WTC11 (cell line): Measurements from ENCODE around the gene EPS8L1. TPM values are rescaled to one million over a fixed set of nuclear protein-coding genes. Genes with fewer than 3 reads are reported as not detected.
A peak's percentile ranks its signal among the peaks of the same experiment; 100 is the strongest.
"Not testable (repeated sequence)": the region's sequence is repeated elsewhere in the genome, so short reads cannot be mapped to it uniquely, and the experiment has no call there.

Experiments used
- ATAC-seq: fragments of 200-7000 bp; cut with Tn5 transposase; 2 replicates; pipeline ENCODE4 v1.10.0; 2021; ENCODE audit warnings: mild to moderate bottlenecking, moderate library complexity
- CTCF ChIA-PET: fragments of 300-600 bp; sonication (Branson Sonifier 250); formaldehyde crosslinking; loops from one replicate; lab custom pipeline; 2021; ENCODE audit warnings: antibody characterized with exemption; lab: Charles Lee
- POLR2A ChIA-PET: fragments of 350-600 bp; sonication (Branson Sonifier 250); formaldehyde crosslinking; loops from one replicate; lab custom pipeline; 2021; ENCODE audit warnings: antibody characterized with exemption; lab: Charles Lee
- DNase-seq: peaks from one replicate; pipeline ENCODE4 v3.0.0; 2021; ENCODE audit warnings: low spot score
- H3K27ac Mint-ChIP-seq: 2 replicates; pipeline ENCODE4 v1.8.0; 2021; ENCODE audit warnings: mixed read lengths
- H3K27me3 Mint-ChIP-seq: 2 replicates; pipeline ENCODE4 v1.8.0; 2021; ENCODE audit warnings: low read depth, mild to moderate bottlenecking, moderate library complexity, mixed read lengths
- H3K36me3 Mint-ChIP-seq: 2 replicates; pipeline ENCODE4 v1.8.0; 2021; ENCODE audit warnings: mixed read lengths
- H3K4me1 Mint-ChIP-seq: 2 replicates; pipeline ENCODE4 v1.8.0; 2022; ENCODE audit warnings: mixed read lengths
- H3K4me3 Mint-ChIP-seq: 2 replicates; pipeline ENCODE4 v1.8.0; 2021; ENCODE audit warnings: mild to moderate bottlenecking, moderate library complexity, mixed read lengths
- H3K9me3 Mint-ChIP-seq: 2 replicates; pipeline ENCODE4 v1.8.0; 2021; ENCODE audit warnings: mixed read lengths
- ATF1 ChIP-seq: sonication (generic); formaldehyde crosslinking; IDR thresholded peaks from 2 replicates; pipeline ENCODE4 v1.8.1; 2023; ENCODE audit warnings: mild to moderate bottlenecking, moderate library complexity, missing genetic modification reagents
- CBFB ChIP-seq: sonication (generic); formaldehyde crosslinking; IDR thresholded peaks from 2 replicates; pipeline ENCODE4 v1.8.1; 2022; ENCODE audit warnings: mild to moderate bottlenecking, low read depth, missing genetic modification reagents
- E2F5 ChIP-seq: sonication (generic); formaldehyde crosslinking; IDR thresholded peaks from 2 replicates; pipeline ENCODE4 v1.8.1; 2022; ENCODE audit warnings: mild to moderate bottlenecking, moderate library complexity, missing genetic modification reagents
- ELF4 ChIP-seq: sonication (generic); formaldehyde crosslinking; IDR thresholded peaks from 2 replicates; pipeline ENCODE4 v1.8.1; 2022; ENCODE audit warnings: low read depth, mild to moderate bottlenecking, moderate library complexity, missing genetic modification reagents
- ESRRA ChIP-seq: sonication (generic); formaldehyde crosslinking; IDR thresholded peaks from 2 replicates; pipeline ENCODE4 v1.8.1; 2022; ENCODE audit warnings: mild to moderate bottlenecking, missing genetic modification reagents, borderline replicate concordance
- FOXP1 ChIP-seq: sonication (generic); formaldehyde crosslinking; IDR thresholded peaks from 2 replicates; pipeline ENCODE4 v1.8.0; 2022; ENCODE audit warnings: missing genetic modification reagents, mild to moderate bottlenecking, moderate library complexity, borderline replicate concordance
- HMGA2 ChIP-seq: fragments of 250-450 bp; sonication (Bioruptor Pico); IDR thresholded peaks from 2 replicates; pipeline ENCODE4 v1.4.0; 2021; ENCODE audit warnings: mild to moderate bottlenecking, moderate library complexity
- IRF2 ChIP-seq: sonication (generic); formaldehyde crosslinking; IDR thresholded peaks from 2 replicates; pipeline ENCODE4 v1.8.0; 2022; ENCODE audit warnings: low read depth, missing genetic modification reagents, borderline replicate concordance
- JUN ChIP-seq: sonication (generic); formaldehyde crosslinking; IDR thresholded peaks from 2 replicates; pipeline ENCODE4 v1.8.0; 2023; ENCODE audit warnings: mild to moderate bottlenecking, missing genetic modification reagents
- KAT7 ChIP-seq: sonication (generic); formaldehyde crosslinking; IDR thresholded peaks from 2 replicates; pipeline ENCODE4 v1.8.1; 2023; ENCODE audit warnings: missing genetic modification reagents, mild to moderate bottlenecking, borderline replicate concordance
- NFATC4 ChIP-seq: fragments of 250-450 bp; sonication (Bioruptor Pico); IDR thresholded peaks from 2 replicates; pipeline ENCODE4 v1.9.0; 2021; ENCODE audit warnings: mild to moderate bottlenecking
- NFYB ChIP-seq: sonication (generic); formaldehyde crosslinking; conservative IDR thresholded peaks from 2 replicates; pipeline ENCODE4 v1.8.0; 2022; ENCODE audit warnings: low read depth, missing genetic modification reagents
- RELA ChIP-seq: sonication (generic); formaldehyde crosslinking; IDR thresholded peaks from 2 replicates; pipeline ENCODE4 v1.8.1; 2022; ENCODE audit warnings: missing genetic modification reagents, mild to moderate bottlenecking, borderline replicate concordance
- SMAD4 ChIP-seq: sonication (generic); formaldehyde crosslinking; IDR thresholded peaks from 2 replicates; pipeline ENCODE4 v1.8.0; 2022; ENCODE audit warnings: mild to moderate bottlenecking, missing genetic modification reagents
- TEAD1 ChIP-seq: sonication (generic); formaldehyde crosslinking; IDR thresholded peaks from 2 replicates; pipeline ENCODE4 v1.8.0; 2022; ENCODE audit warnings: mild to moderate bottlenecking, missing genetic modification reagents
- ZNF263 ChIP-seq: sonication (generic); formaldehyde crosslinking; IDR thresholded peaks from 2 replicates; pipeline ENCODE4 v1.8.1; 2022; ENCODE audit warnings: low read depth, mild to moderate bottlenecking, moderate library complexity, missing genetic modification reagents
- ZNF317 ChIP-seq: sonication (generic); formaldehyde crosslinking; IDR thresholded peaks from 2 replicates; pipeline ENCODE4 v1.8.1; 2023; ENCODE audit warnings: low read depth, mild to moderate bottlenecking, moderate library complexity, missing genetic modification reagents, borderline replicate concordance
- ZNF425 ChIP-seq: fragments of 250-450 bp; sonication (Bioruptor Pico); conservative IDR thresholded peaks from 2 replicates; pipeline ENCODE4 v1.9.0; 2021; ENCODE audit warnings: mild to moderate bottlenecking
- ZNF512 ChIP-seq: sonication (generic); formaldehyde crosslinking; IDR thresholded peaks from 2 replicates; pipeline ENCODE4 v1.8.1; 2022; ENCODE audit warnings: missing genetic modification reagents, borderline replicate concordance
- ZNF671 ChIP-seq: fragments of 250-450 bp; sonication (Bioruptor Pico); IDR thresholded peaks from 2 replicates; pipeline ENCODE4 v1.8.0; 2021; ENCODE audit warnings: mild to moderate bottlenecking
- total RNA-seq: library from RNA; stranded (reverse); gene quantifications from 3 replicates; pipeline ENCODE4 v1.2.3, GENCODE V29; 2021
- TF ChIP-seq, protein P1 (sequence below): sonication (generic); formaldehyde crosslinking; IDR thresholded peaks from 2 replicates; pipeline ENCODE4 v1.8.0; 2023; ENCODE audit warnings: missing genetic modification reagents

The EPS8L1 gene
- total RNA-seq, 1 experiment from 2014 or later = 38.9 TPM

DNA sequence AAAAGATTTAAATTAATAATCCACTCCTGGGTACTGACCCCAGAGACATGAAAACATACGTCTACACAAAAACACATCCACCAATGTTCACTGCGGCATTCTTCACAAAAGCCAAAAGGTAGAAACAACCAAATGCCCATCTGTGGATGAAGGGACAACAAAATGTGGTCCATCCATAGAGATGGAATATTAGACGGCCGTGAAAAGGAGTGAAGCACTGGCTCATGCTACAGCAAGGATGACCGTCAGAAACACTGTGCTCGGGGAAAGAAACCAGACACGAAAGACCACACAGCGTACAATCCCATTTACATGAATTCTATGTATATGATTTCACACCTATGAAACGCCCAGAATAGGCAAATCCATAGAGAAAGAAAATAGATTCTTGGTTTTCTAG is 18.8 kb upstream of the EPS8L1 start (continued):
- no peak for TF ChIP-seq IRF2 (CRISPR knock-in tag)
- no peak for TF ChIP-seq CBFB (CRISPR knock-in tag)

- CTCF ChIA-PET = interaction anchor here (1.8 kb wide), 1 partner anchor 178 kb away, joined by 9 read pairs; no protein-coding TSS in a partner anchor
Observed at GRCh38 chr19:55058781-55059610, 16.7 kb upstream of the EPS8L1 start.

DNA sequence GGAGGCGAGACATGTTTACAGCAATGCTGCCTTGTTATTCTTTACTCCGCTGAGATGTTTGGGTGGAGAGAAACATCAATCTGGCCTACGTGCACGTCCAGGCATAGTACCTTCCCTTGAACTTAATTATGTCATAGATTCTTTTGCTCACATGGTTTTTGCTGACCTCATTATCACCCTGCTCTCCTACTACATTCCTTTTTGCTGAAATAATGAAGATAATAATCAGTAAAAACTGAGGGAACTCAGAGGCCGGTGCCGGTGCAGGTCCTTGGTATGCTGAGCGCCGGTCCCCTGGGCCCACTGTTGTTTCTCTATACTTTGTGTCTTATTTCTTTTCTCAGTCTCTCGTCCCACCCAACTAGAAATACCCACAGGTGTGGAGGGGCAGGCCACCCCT is 15.4 kb upstream of the EPS8L1 start:
- H3K4me1 Mint-ChIP-seq, H3K4me3 Mint-ChIP-seq, H3K27ac Mint-ChIP-seq, DNase-seq, ATAC-seq, H3K9me3 Mint-ChIP-seq, POLR2A ChIA-PET: not testable (repeated sequence)
- Mint-ChIP-seq H3K27me3 (peaks cover 19% of the 10 kb centered on the region), H3K36me3 (peaks cover 40% of the 10 kb centered on the region)
- CTCF ChIA-PET = interaction anchor here (0.8 to 3.2 kb wide), 2 partner anchors 20 to 179 kb away, joined by 3 to 31 read pairs; no protein-coding TSS in a partner anchor

More at GRCh38 chr19:55058781-55059610, 16.7 kb upstream of the EPS8L1 start:
- TF ChIP-seq NFATC4 (0 out of 2 replicates have a peak, but pooled peaks have one; percentile 20), KAT7 (CRISPR knock-in tag) (no peak)
- POLR2A ChIA-PET = interaction anchor here (0.5 kb wide), 1 partner anchor 13 kb away, joined by 5 read pairs; no protein-coding TSS in a partner anchor
- peak overlapping the region; percentile 57; the same call in 1 of the 2 replicates for H3K27ac Mint-ChIP-seq
- H3K27me3 Mint-ChIP-seq = peaks cover 8% of the 10 kb centered on the region
- H3K9me3 Mint-ChIP-seq = peaks cover 5% of the 10 kb centered on the region; the same call in 1 of the 2 replicates
- ATAC-seq = no peak
- H3K4me3 Mint-ChIP-seq = no peak overlapping the region
- peaks cover 6% of the 10 kb centered on the region for H3K4me1 Mint-ChIP-seq
- H3K36me3 Mint-ChIP-seq = peaks cover 51% of the 10 kb centered on the region
- no peak for DNase-seq

DNA sequence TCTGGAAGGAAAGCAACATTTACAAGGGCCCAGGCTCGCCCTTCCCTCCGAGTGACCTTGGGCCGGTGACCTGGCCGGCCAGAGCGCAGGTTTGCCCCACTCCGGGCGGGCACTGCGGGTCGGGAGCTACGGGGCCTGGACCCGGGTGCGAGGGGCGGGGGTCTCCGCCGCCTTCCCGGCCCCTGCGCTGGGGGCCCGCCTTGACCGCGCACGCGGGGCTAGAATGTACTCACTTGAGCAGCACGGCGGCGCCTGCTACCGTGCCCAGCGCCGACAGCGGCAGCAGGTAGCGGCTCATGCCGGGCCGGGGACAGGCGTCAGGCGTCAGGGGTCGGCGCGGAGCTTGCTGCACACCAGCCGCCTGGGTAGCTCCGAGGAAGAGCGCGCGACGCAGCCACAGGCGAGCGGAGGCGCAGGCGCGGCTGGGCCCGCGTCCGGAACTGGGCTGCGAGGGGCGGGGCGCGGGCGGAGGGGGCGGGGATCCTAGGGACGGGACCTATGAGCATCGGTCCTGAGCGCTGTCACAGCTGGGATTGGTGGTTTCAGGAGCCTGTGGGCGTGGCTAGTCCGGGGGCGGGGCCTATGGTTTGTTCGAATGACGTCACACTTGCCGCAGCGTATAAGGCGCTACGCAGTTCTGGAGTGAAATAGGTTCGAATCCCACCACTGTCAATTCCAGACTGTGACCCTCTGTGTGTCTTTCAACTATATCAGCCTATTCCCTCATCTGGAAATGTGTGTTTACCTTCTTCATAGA is 12.8 kb upstream of the EPS8L1 start, which contains the start of gene RDH13:
Gene RDH13, minus strand, starts transcription at position 414 of the 757 bp plus-strand sequence. Its CDS starts 116 bp downstream, at position 298.
- Mint-ChIP-seq H3K4me3 (peak within 1 kb of the TSS; percentile 97), H3K27me3 (peaks cover 46% of the 10 kb centered on the region)
- TF ChIP-seq ZNF425 (no peak), ATF1 (CRISPR knock-in tag) (no peak), NFYB (CRISPR knock-in tag) (peak; percentile 67), ZNF671 (CRISPR knock-in tag) (no peak), JUN (CRISPR knock-in tag) (no peak), SMAD4 (CRISPR knock-in tag) (no peak), ZNF263 (CRISPR knock-in tag) (no peak), HMGA2 (CRISPR knock-in tag) (no peak), E2F5 (peak; percentile 75; the same call in 1 of the 2 replicates), TEAD1 (CRISPR knock-in tag) (no peak), RELA (CRISPR knock-in tag) (no peak), ZNF512 (CRISPR knock-in tag) (no peak), ESRRA (peak; percentile 79; the same call in 1 of the 2 replicates), ZNF317 (CRISPR knock-in tag) (no peak), ELF4 (CRISPR knock-in tag) (no peak), FOXP1 (no peak; the same call in 1 of the 2 replicates)
- TF ChIP-seq, protein P1, sequence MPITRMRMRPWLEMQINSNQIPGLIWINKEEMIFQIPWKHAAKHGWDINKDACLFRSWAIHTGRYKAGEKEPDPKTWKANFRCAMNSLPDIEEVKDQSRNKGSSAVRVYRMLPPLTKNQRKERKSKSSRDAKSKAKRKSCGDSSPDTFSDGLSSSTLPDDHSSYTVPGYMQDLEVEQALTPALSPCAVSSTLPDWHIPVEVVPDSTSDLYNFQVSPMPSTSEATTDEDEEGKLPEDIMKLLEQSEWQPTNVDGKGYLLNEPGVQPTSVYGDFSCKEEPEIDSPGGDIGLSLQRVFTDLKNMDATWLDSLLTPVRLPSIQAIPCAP = no peak

More for the DNA sequence above, 12.8 kb upstream of the EPS8L1 start, which contains the start of gene RDH13:
- peak; percentile 99 for DNase-seq
- peaks cover 17% of the 10 kb centered on the region for H3K4me1 Mint-ChIP-seq
- no peaks in the 10 kb centered on the region for H3K9me3 Mint-ChIP-seq
- POLR2A ChIA-PET = interaction anchor here (0.6 to 1.3 kb wide), 3 partner anchors 18 to 590 kb away, joined by 3 to 6 read pairs (median 3); no protein-coding TSS in a partner anchor
- no peak within 1 kb of the TSS for H3K27ac Mint-ChIP-seq
- ATAC-seq = peak; percentile 98
- CTCF ChIA-PET = interaction anchor here (0.6 to 3.2 kb wide), 12 partner anchors 24 to 389 kb away, joined by 3 to 31 read pairs (median 4); partner anchors contain the start of gene DNAAF3
- peaks cover 19% of the 10 kb centered on the region for H3K36me3 Mint-ChIP-seq
